HUES48 (cell line): ENCODE measurements around the gene HIRA.

Experiments
- H3K27ac ChIP-seq: one replicate; pipeline ENCODE4 v1.7.0; 2013; ENCODE audit warnings: low read depth, low read length, inconsistent platforms
- H3K27me3 ChIP-seq: 2 replicates; pipeline ENCODE4 v1.6.1; 2013; ENCODE audit warnings: mild to moderate bottlenecking, low read length; ENCODE audit not compliant: control insufficient read depth, insufficient read depth
- H3K36me3 ChIP-seq: 2 replicates; pipeline ENCODE4 v1.6.1; 2013; ENCODE audit warnings: low read length; ENCODE audit not compliant: control insufficient read depth, insufficient read depth
- H3K4me1 ChIP-seq: 2 replicates; pipeline ENCODE4 v1.6.1; 2013; ENCODE audit warnings: mild to moderate bottlenecking, low read length; ENCODE audit not compliant: control insufficient read depth, insufficient read depth
- H3K4me3 ChIP-seq: 2 replicates; pipeline ENCODE4 v1.5.1; 2013; ENCODE audit warnings: mild to moderate bottlenecking, low read depth, low read length
- H3K9ac ChIP-seq: 2 replicates; pipeline ENCODE4 v1.6.1; 2013; ENCODE audit warnings: mild to moderate bottlenecking, low read depth, low read length, moderate library complexity
- H3K9me3 ChIP-seq: 2 replicates; pipeline ENCODE4 v1.6.1; 2013; ENCODE audit warnings: low read length; ENCODE audit not compliant: control insufficient read depth, insufficient read depth

Gene HIRA

GRCh38 chr22:19394274-19395050 is 37.1 kb downstream of the HIRA start:
- H3K4me1 ChIP-seq, result no peaks in the 10 kb centered on the region
- H3K9ac ChIP-seq, result no peak overlapping the region
- peaks cover 97% of the 10 kb centered on the region for H3K36me3 ChIP-seq
- no peak overlapping the region for H3K4me3 ChIP-seq
- H3K27me3 ChIP-seq, result no peaks in the 10 kb centered on the region
- H3K27ac ChIP-seq, result no peak overlapping the region
- H3K9me3 ChIP-seq, result no peaks in the 10 kb centered on the region

- Histone ChIP-seq H3K27ac (no peak overlapping the region), H3K4me1 (no peaks in the 10 kb centered on the region), H3K9ac (no peak overlapping the region), H3K27me3 (no peaks in the 10 kb centered on the region), H3K4me3 (no peak overlapping the region), H3K36me3 (peaks cover 97% of the 10 kb centered on the region), H3K9me3 (no peaks in the 10 kb centered on the region)
These were observed 37.8 kb downstream of the HIRA start for GRCh38 chr22:19393704-19394103.

- Histone ChIP-seq H3K9ac (no peak overlapping the region), H3K4me1 (no peaks in the 10 kb centered on the region), H3K9me3 (no peaks in the 10 kb centered on the region), H3K4me3 (no peak overlapping the region), H3K36me3 (peaks cover 94% of the 10 kb centered on the region), H3K27ac (no peak overlapping the region), H3K27me3 (no peaks in the 10 kb centered on the region)
These were observed 44.0 kb downstream of the HIRA start for GRCh38 chr22:19387575-19387974.

- Histone ChIP-seq H3K27ac (no peak overlapping the region), H3K27me3 (no peaks in the 10 kb centered on the region), H3K9me3 (no peaks in the 10 kb centered on the region), H3K4me3 (no peak overlapping the region), H3K9ac (no peak overlapping the region), H3K36me3 (peaks cover 94% of the 10 kb centered on the region), H3K4me1 (no peaks in the 10 kb centered on the region)
These were observed 44.5 kb downstream of the HIRA start for GRCh38 chr22:19387038-19387437.

GRCh38 chr22:19386248-19386647 is 45.3 kb downstream of the HIRA start:
- H3K9ac ChIP-seq, result no peak overlapping the region
- H3K27me3 ChIP-seq, result no peaks in the 10 kb centered on the region
- no peaks in the 10 kb centered on the region for H3K9me3 ChIP-seq
- no peaks in the 10 kb centered on the region for H3K4me1 ChIP-seq
- H3K36me3 ChIP-seq, result peaks cover 96% of the 10 kb centered on the region
- no peak overlapping the region for H3K27ac ChIP-seq
- no peak overlapping the region for H3K4me3 ChIP-seq

- no peak overlapping the region for H3K4me3 ChIP-seq
- H3K27me3 ChIP-seq, result no peaks in the 10 kb centered on the region
- H3K27ac ChIP-seq, result no peak overlapping the region
- H3K9ac ChIP-seq, result no peak overlapping the region
- no peaks in the 10 kb centered on the region for H3K9me3 ChIP-seq
- peaks cover 96% of the 10 kb centered on the region for H3K36me3 ChIP-seq
- no peaks in the 10 kb centered on the region for H3K4me1 ChIP-seq
These were observed 46.2 kb downstream of the HIRA start for GRCh38 chr22:19385221-19385906.

GRCh38 chr22:19383292-19383691 is 48.2 kb downstream of the HIRA start:
- Histone ChIP-seq H3K9ac (no peak overlapping the region), H3K27me3 (no peaks in the 10 kb centered on the region), H3K36me3 (peaks cover 85% of the 10 kb centered on the region), H3K4me1 (no peaks in the 10 kb centered on the region), H3K27ac (no peak overlapping the region), H3K4me3 (no peak overlapping the region), H3K9me3 (no peaks in the 10 kb centered on the region)

- Histone ChIP-seq H3K9me3 (no peaks in the 10 kb centered on the region), H3K36me3 (peaks cover 86% of the 10 kb centered on the region), H3K9ac (no peak overlapping the region), H3K4me3 (no peak overlapping the region), H3K27me3 (no peaks in the 10 kb centered on the region), H3K4me1 (no peaks in the 10 kb centered on the region), H3K27ac (no peak overlapping the region)
These were observed 49.3 kb downstream of the HIRA start for GRCh38 chr22:19382240-19382639.

GRCh38 chr22:19378344-19378674 is 53.2 kb downstream of the HIRA start:
- no peak overlapping the region for H3K9ac ChIP-seq
- no peak overlapping the region for H3K27ac ChIP-seq
- H3K4me1 ChIP-seq, result no peaks in the 10 kb centered on the region
- no peak overlapping the region for H3K4me3 ChIP-seq
- peaks cover 88% of the 10 kb centered on the region for H3K36me3 ChIP-seq
- no peaks in the 10 kb centered on the region for H3K9me3 ChIP-seq
- no peaks in the 10 kb centered on the region for H3K27me3 ChIP-seq

- no peaks in the 10 kb centered on the region for H3K9me3 ChIP-seq
- H3K27ac ChIP-seq, result no peak overlapping the region
- no peak overlapping the region for H3K4me3 ChIP-seq
- H3K36me3 ChIP-seq, result peaks cover 88% of the 10 kb centered on the region
- H3K27me3 ChIP-seq, result no peaks in the 10 kb centered on the region
- no peak overlapping the region for H3K9ac ChIP-seq
- H3K4me1 ChIP-seq, result no peaks in the 10 kb centered on the region
These were observed 53.8 kb downstream of the HIRA start for GRCh38 chr22:19377565-19378343.

- peaks cover 85% of the 10 kb centered on the region for H3K36me3 ChIP-seq
- H3K4me1 ChIP-seq, result no peaks in the 10 kb centered on the region
- H3K27me3 ChIP-seq, result no peaks in the 10 kb centered on the region
- no peak overlapping the region for H3K27ac ChIP-seq
- H3K9me3 ChIP-seq, result no peaks in the 10 kb centered on the region
- H3K4me3 ChIP-seq, result no peak overlapping the region
- no peak overlapping the region for H3K9ac ChIP-seq
These were observed 54.6 kb downstream of the HIRA start for GRCh38 chr22:19376971-19377370.
